ENCODE results near the gene ATM. TPM values are rescaled to one million over a fixed set of nuclear protein-coding genes. Genes with fewer than 3 reads are reported as not detected.

The ATM gene
- total and polyA plus RNA-seq, 2 donors (not counting 3 experiments of a cell fraction or from before 2014, with no cell fraction given), result 11.8 to 49.7 TPM

DNA sequence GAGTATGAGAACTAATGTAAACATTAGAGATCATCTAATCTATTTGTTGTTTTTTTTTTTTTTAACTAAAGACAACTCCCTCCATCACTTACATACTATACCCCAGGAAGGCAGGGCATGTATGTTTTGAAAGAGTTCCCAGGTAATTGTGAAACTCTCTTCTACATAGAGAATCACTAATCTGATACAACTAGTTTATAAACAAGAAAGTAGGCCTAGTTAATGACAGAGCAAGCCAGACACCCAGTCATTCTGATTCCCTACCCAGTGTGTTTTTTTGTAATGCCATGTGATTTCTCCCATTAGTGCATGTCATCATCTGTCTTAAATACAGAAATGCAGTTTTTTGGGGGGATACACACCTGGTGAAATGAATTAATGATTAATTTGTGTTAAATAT lies 123.6 kb downstream of the ATM start:
- BruUV-seq (replicated peaks), result no TSS peak
- Histone ChIP-seq H3K4me1 (ENCODE audit: control insufficient read depth, extremely low read depth, insufficient read depth, low read length) (no peaks in the 10 kb centered on the region), H3K4me3 (replicated peaks in 1 of 3; ENCODE audit: insufficient read depth in 1 of 3, low read depth in 1 of 3, low read length in 3 of 3) (no peak overlapping the region), H3K9me3 (replicated peaks; ENCODE audit: control insufficient read depth, insufficient read depth, low read length) (no peaks in the 10 kb centered on the region), H3K36me3 (ENCODE audit: control insufficient read depth in 2 of 2, extremely low read depth in 1 of 2, insufficient read depth in 2 of 2, low read length in 2 of 2) (peaks cover 0 to 1% of the 10 kb centered on the region in 2 experiments), H3K9me1 (replicated peaks; ENCODE audit: control insufficient read depth, extremely low read depth, insufficient read depth, low read length) (no peaks in the 10 kb centered on the region), H2AFZ (ENCODE audit: low read depth, low read length) (no peak overlapping the region), H3K9ac (replicated peaks; ENCODE audit: extremely low read depth, insufficient read depth, low read length) (no peak overlapping the region), H3K27ac (ENCODE audit: insufficient read depth, low read depth, low read length) (no peak overlapping the region), H3K79me2 (ENCODE audit: control insufficient read depth, insufficient read depth, low read length) (no peaks in the 10 kb centered on the region), H4K20me1 (replicated peaks; ENCODE audit: control insufficient read depth, extremely low read depth, insufficient read depth, low read length) (no peaks in the 10 kb centered on the region), H3K27me3 (ENCODE audit: control insufficient read depth in 2 of 2, insufficient read depth in 2 of 2, low read length in 2 of 2) (no peaks in the 10 kb centered on the region), H3K4me2 (ENCODE audit: insufficient read depth, low read length) (no peak overlapping the region)
- no peak for FAIRE-seq
- POLR2A ChIA-PET, result no interaction called here
- dilution Hi-C loops (cut with MboI; ENCODE audit: extremely low pct_ligation_motif_present, low sequenced_read_pairs) (no loop called here), intact Hi-C loops (cut with micrococcal nuclease) (no loop called here)
- no peak for DNase-seq (ENCODE audit: low read depth, low spot score)
- TF ChIP-seq GATA2 (IDR thresholded peaks at IDR 0.05; ENCODE audit: insufficient read depth, insufficient read length, low read depth, low read length) (no peak), FOS (IDR thresholded peaks at IDR 0.05; ENCODE audit: borderline replicate concordance, insufficient read depth, low read length) (no peak), POLR2AphosphoS5 (IDR thresholded peaks at IDR 0.05; ENCODE audit: insufficient read depth, low read depth, low read length) (no peak), JUN (IDR thresholded peaks at IDR 0.05; ENCODE audit: borderline replicate concordance, insufficient read depth, insufficient read length, low read depth) (no peak), CTCF (IDR thresholded peaks at IDR 0.05; ENCODE audit: extremely low read depth in 1 of 2, insufficient read depth in 1 of 2, low read depth in 1 of 2, low read length in 2 of 2) (no peak), POLR2A (IDR thresholded peaks at IDR 0.05; ENCODE audit: low read depth, low read length) (no peak), MYC (IDR thresholded peaks at IDR 0.05; ENCODE audit: low read depth, low read length) (no peak), EZH2 (IDR thresholded peaks at IDR 0.05; ENCODE audit: borderline replicate concordance, low read depth, low read length, severe bottlenecking) (no peak)
- TF ChIP-seq, protein P1, sequence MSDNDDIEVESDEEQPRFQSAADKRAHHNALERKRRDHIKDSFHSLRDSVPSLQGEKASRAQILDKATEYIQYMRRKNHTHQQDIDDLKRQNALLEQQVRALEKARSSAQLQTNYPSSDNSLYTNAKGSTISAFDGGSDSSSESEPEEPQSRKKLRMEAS (IDR thresholded peaks at IDR 0.05; ENCODE audit: insufficient read depth, insufficient read length), result no peak
- CTCF ChIA-PET, result no interaction called here
